NB4 (cell line): ENCODE data around the gene COL11A1.
A peak's percentile ranks its signal among the peaks of the same experiment; 100 is the strongest.

ENCODE experiments used
- DNase-seq: peaks from one replicate; pipeline ENCODE4 v3.0.0; 2010; ENCODE audit warnings: low read depth
- H3K4me3 ChIP-seq: one replicate; pipeline ENCODE4 v1.5.1; 2011; ENCODE audit warnings: mild to moderate bottlenecking, low read depth, low read length, moderate library complexity
- MYC ChIP-seq: IDR thresholded peaks from 2 replicates; pipeline ENCODE4 v1.6.1; 2011; ENCODE audit warnings: low read depth, low read length
- POLR2A ChIP-seq: IDR thresholded peaks from 2 replicates; pipeline ENCODE4 v1.6.1; 2011; ENCODE audit warnings: mild to moderate bottlenecking; ENCODE audit not compliant: insufficient read length; ENCODE audit errors: extremely low read depth
- TF ChIP-seq, protein P1 (sequence below): IDR thresholded peaks from one replicate; pipeline ENCODE4 v1.5.1; 2012; ENCODE audit warnings: low read depth, low read length
- TF ChIP-seq, protein P2 (sequence below): IDR thresholded peaks from 2 replicates; pipeline ENCODE4 v1.6.1; 2011; ENCODE audit warnings: low read depth, low read length

Gene COL11A1

GRCh38 chr1:103025858-103026409 lies 82.4 kb downstream of the COL11A1 start:
- TF ChIP-seq MYC (no peak), POLR2A (no peak)
- TF ChIP-seq, protein P1, sequence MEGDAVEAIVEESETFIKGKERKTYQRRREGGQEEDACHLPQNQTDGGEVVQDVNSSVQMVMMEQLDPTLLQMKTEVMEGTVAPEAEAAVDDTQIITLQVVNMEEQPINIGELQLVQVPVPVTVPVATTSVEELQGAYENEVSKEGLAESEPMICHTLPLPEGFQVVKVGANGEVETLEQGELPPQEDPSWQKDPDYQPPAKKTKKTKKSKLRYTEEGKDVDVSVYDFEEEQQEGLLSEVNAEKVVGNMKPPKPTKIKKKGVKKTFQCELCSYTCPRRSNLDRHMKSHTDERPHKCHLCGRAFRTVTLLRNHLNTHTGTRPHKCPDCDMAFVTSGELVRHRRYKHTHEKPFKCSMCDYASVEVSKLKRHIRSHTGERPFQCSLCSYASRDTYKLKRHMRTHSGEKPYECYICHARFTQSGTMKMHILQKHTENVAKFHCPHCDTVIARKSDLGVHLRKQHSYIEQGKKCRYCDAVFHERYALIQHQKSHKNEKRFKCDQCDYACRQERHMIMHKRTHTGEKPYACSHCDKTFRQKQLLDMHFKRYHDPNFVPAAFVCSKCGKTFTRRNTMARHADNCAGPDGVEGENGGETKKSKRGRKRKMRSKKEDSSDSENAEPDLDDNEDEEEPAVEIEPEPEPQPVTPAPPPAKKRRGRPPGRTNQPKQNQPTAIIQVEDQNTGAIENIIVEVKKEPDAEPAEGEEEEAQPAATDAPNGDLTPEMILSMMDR = no peak
- TF ChIP-seq, protein P2, sequence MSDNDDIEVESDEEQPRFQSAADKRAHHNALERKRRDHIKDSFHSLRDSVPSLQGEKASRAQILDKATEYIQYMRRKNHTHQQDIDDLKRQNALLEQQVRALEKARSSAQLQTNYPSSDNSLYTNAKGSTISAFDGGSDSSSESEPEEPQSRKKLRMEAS = no peak
- no peak overlapping the region for H3K4me3 ChIP-seq
- DNase-seq = no peak

DNA sequence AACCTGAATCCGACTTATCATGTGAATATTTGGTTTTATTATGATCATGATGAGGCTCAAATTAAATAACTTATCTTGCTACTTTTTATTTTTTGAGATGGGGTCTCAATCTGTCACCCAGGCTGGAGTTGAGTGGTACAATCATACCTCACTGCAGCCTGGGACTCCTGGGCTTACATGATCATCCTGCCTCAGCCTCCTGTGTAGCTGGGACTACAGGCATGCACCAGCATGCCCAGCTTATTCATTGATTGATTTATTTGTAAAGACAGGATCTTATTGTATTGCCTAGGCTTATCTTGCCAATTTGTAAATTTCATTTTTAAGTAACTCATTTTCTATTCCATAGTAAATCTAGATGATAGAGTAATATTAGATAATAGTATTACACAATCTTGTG lies 84.3 kb downstream of the COL11A1 start:
- DNase-seq = no peak
- no peak for TF ChIP-seq POLR2A
- no peak for TF ChIP-seq MYC
- TF ChIP-seq, protein P2 = no peak
- TF ChIP-seq, protein P1 = no peak

DNA sequence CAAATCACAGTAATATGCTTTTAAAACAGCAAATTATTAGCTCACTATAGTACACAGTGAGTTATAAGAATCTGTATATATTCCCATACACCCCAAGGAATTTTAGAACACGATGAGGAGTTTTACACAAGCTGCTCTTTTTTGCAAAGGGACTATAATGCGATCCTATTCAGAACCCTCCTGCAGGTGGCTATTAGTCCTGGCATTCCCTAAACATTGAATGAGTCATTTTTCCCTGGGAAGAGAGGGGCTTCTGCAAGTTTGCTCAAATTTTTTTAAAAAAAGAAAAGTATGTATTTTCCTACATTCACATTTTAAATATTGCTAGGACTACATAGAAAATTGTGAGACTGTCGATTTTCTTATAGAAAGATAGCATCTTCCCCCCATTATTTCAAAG lies 106.3 kb downstream of the COL11A1 start:
- no peak for DNase-seq
- TF ChIP-seq POLR2A (no peak), MYC (no peak)
- TF ChIP-seq, protein P1 = no peak
- TF ChIP-seq, protein P2 = no peak
- no peak overlapping the region for H3K4me3 ChIP-seq

More for the DNA sequence above, 84.3 kb downstream of the COL11A1 start:
- H3K4me3 ChIP-seq = no peak overlapping the region

DNA sequence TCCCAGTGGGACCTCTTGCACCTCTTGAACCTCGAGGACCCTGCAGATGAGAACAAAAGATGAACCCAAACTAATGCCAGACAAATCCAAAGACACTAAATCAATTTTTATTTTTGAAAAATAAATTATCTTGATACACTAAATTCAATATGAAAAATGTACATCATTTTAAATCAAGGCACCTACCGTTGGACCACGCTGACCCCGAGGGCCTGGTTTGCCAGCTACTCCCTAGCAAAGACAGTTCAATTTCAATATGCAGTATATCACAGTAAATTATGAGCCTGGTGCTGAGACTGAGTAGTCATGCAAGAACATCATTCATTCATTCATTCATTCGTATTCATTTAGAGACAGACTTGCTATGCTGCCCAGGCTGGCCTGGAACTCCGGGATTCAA lies 129.4 kb downstream of the COL11A1 start:
- TF ChIP-seq, protein P2 = no peak
- no peak for DNase-seq
- H3K4me3 ChIP-seq = no peak overlapping the region

DNA sequence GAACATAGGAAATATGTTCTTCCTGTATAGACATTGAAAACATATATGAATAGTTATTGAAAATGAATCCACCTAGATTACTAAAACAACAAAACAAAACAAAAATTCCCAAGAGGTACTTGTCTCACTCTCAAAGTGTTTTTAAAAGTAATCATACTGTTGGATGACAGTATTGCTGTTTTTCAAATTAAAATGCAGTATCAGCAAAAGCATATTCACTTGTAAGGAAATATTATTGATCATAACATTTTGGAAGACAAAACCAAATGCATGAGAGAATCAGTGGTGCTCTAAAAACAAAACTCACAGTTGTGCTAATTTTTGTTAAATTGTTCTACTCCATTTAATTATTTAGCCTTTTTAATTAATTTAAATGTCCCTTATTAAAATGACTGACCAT lies 131.0 kb downstream of the COL11A1 start:
- TF ChIP-seq POLR2A (no peak), MYC (no peak)
- TF ChIP-seq, protein P1 = no peak
- TF ChIP-seq, protein P2 = no peak
- no peak overlapping the region for H3K4me3 ChIP-seq
- no peak for DNase-seq

- no peak overlapping the region for H3K4me3 ChIP-seq
- no peak for TF ChIP-seq POLR2A
- TF ChIP-seq, protein P1 = peak; percentile 45
- DNase-seq = peak; percentile 62
Measured at GRCh38 chr1:102970496-102971078, 137.7 kb downstream of the COL11A1 start.
